HCT116 (cell line): ENCODE results near the gene DAGLB. TPM values are rescaled to one million over a fixed set of nuclear protein-coding genes. Genes with fewer than 3 reads are reported as not detected.

Experiments
- ATAC-seq: fragments of 200-7000 bp; cut with Tn5 transposase; 2 replicates; pipeline ENCODE4 v1.9.1; 2020; ENCODE audit warnings: mild to moderate bottlenecking, moderate library complexity
- BruUV-seq: library from RNA; stranded (reverse); fragments of 400-500 nt; replicated peaks from 2 replicates; lab custom pipeline; 2021; lab: Mats Ljungman, UMichigan
- CTCF ChIA-PET: fragments of 300-600 bp; sonication (Branson Sonifier 250); formaldehyde crosslinking; loops from one replicate; lab custom pipeline; 2021; ENCODE audit warnings: antibody characterized with exemption; lab: Charles Lee
- POLR2A ChIA-PET: fragments of 300-600, 350-600 bp; sonication (Branson Sonifier 250); formaldehyde crosslinking; loops from one replicate; lab custom pipeline; 2021; ENCODE audit warnings: antibody characterized with exemption; lab: Charles Lee
- RAD21 ChIA-PET, 2 experiments: fragments of 300-600 bp; sonication (Branson Sonifier 250); formaldehyde crosslinking; loops; one replicate each; lab custom pipeline; 2023; ENCODE audit warnings: low total read pairs in 2 of 2; ENCODE audit not compliant: uncharacterized antibody in 2 of 2, unreplicated experiment in 2 of 2, low non-redundant PET in 1 of 2; lab: Charles Lee
- DNase-seq: peaks from one replicate; pipeline ENCODE4 v3.0.0-alpha.2; 2010; ENCODE audit warnings: low read depth, low spot score
- H2AFZ ChIP-seq: fragments of 200-600 bp; shearing (Covaris generic), sonication (generic); 2 replicates; pipeline ENCODE4 v1.6.1; 2017; ENCODE audit warnings: low read depth, mixed run types, mixed read lengths, antibody characterized with exemption, low read length; ENCODE audit not compliant: poor library complexity, severe bottlenecking
- H3K27ac ChIP-seq: 2 replicates; pipeline ENCODE4 v1.5.1; 2012; ENCODE audit warnings: low read depth, low read length
- H3K27me3 ChIP-seq: fragments of 200-600 bp; sonication (generic); 2 replicates; pipeline ENCODE4 v1.6.1; 2016; ENCODE audit warnings: mixed run types, low read length, mixed read lengths; ENCODE audit not compliant: insufficient read depth
- H3K36me3 ChIP-seq, 2 experiments: fragments of 200-500 bp in 1 of 2; fragments of 200-600 bp in 1 of 2; sonication (Bioruptor generic) in 1 of 2; sonication (generic) in 1 of 2; 2 replicates each; pipeline versions ENCODE4 v1.5.1 to v1.6.1; 2014 to 2016; ENCODE audit warnings: low read length in 2 of 2, inconsistent platforms in 1 of 2, mixed read lengths in 1 of 2, mixed run types in 1 of 2; ENCODE audit not compliant: insufficient read depth in 2 of 2, control insufficient read depth in 1 of 2
- H3K4me1 ChIP-seq, 2 experiments: fragments of 200-600 bp in 1 of 2; sonication (generic) in 1 of 2; 2 replicates each; pipeline versions ENCODE4 v1.5.1 to v1.6.1; 2012 to 2017; ENCODE audit warnings: low read length in 2 of 2, inconsistent platforms in 1 of 2, mild to moderate bottlenecking in 1 of 2, mixed read lengths in 1 of 2, mixed run types in 1 of 2, moderate library complexity in 1 of 2; ENCODE audit not compliant: insufficient read depth in 2 of 2, control insufficient read depth in 1 of 2
- H3K4me2 ChIP-seq: fragments of 200-600 bp; sonication (generic); 2 replicates; pipeline ENCODE4 v1.6.1; 2017; ENCODE audit warnings: mixed run types, low read length, mixed read lengths
- H3K4me3 ChIP-seq, 2 experiments: fragments of 200-600 bp in 1 of 2; sonication (generic) in 1 of 2; replicated peaks in 1 of 2; 2 replicates each; pipeline ENCODE4 v1.5.1; 2011 to 2016; ENCODE audit warnings: low read length in 2 of 2, control low read depth in 1 of 2, low read depth in 1 of 2, mild to moderate bottlenecking in 1 of 2, mixed read lengths in 1 of 2, mixed run types in 1 of 2
- H3K79me2 ChIP-seq: fragments of 200-600 bp; sonication (generic); 2 replicates; pipeline ENCODE4 v1.6.1; 2017; ENCODE audit warnings: mild to moderate bottlenecking, mixed run types, low read length, moderate library complexity, mixed read lengths; ENCODE audit not compliant: insufficient read depth
- H3K9ac ChIP-seq: fragments of 200-600 bp; sonication (generic); 2 replicates; pipeline ENCODE4 v1.6.1; 2016; ENCODE audit warnings: low read length, mixed read lengths
- H3K9me2 ChIP-seq: fragments of 200-600 bp; sonication (generic), shearing (Covaris generic); 2 replicates; pipeline ENCODE4 v1.6.1; 2017; ENCODE audit warnings: mixed run types, mild to moderate bottlenecking, moderate library complexity; ENCODE audit not compliant: insufficient read depth
- H3K9me3 ChIP-seq, 2 experiments: fragments of 200-500 bp in 1 of 2; fragments of 200-600 bp in 1 of 2; sonication (Bioruptor generic) in 1 of 2; sonication (generic) in 1 of 2; 2 replicates each; pipeline ENCODE4 v1.6.1; 2014 to 2017; ENCODE audit warnings: low read length in 2 of 2, mixed read lengths in 2 of 2, inconsistent platforms in 1 of 2, low read depth in 1 of 2, mild to moderate bottlenecking in 1 of 2, mixed run types in 1 of 2, moderate library complexity in 1 of 2; ENCODE audit not compliant: control insufficient read depth in 1 of 2, insufficient read depth in 1 of 2
- H4K20me1 ChIP-seq: fragments of 200-600 bp; sonication (generic), shearing (Covaris generic); 2 replicates; pipeline ENCODE4 v1.6.1; 2017; ENCODE audit warnings: mixed run types, mild to moderate bottlenecking, moderate library complexity; ENCODE audit not compliant: insufficient read depth
- CBX3 ChIP-seq: IDR thresholded peaks from 2 replicates; pipeline ENCODE4 v1.6.1; 2012; ENCODE audit warnings: low read depth
- CEBPB ChIP-seq: IDR thresholded peaks from 2 replicates; pipeline ENCODE4 v1.6.1; 2012; ENCODE audit warnings: low read depth
- EGR1 ChIP-seq: IDR thresholded peaks from 2 replicates; pipeline ENCODE4 v1.6.1; 2012; ENCODE audit warnings: low read depth
- EZH2 ChIP-seq: fragments of 200-600 bp; sonication (generic); IDR thresholded peaks from 2 replicates; pipeline ENCODE4 v1.6.1; 2017; ENCODE audit warnings: antibody characterized with exemption, mixed run types
- EZH2phosphoT487 ChIP-seq: fragments of 200-600 bp; IDR thresholded peaks from 2 replicates; pipeline ENCODE4 v1.6.1; 2018; ENCODE audit warnings: antibody characterized with exemption, borderline replicate concordance
- JUND ChIP-seq: IDR thresholded peaks from 2 replicates; pipeline ENCODE4 v1.6.1; 2012
- RAD21 ChIP-seq: IDR thresholded peaks from 2 replicates; pipeline ENCODE4 v1.6.1; 2012; ENCODE audit warnings: low read depth, mild to moderate bottlenecking
- REST ChIP-seq: IDR thresholded peaks from 2 replicates; pipeline ENCODE4 v1.6.1; 2012; ENCODE audit warnings: low read depth
- ZNF274 ChIP-seq: fragments of 200-500 bp; sonication (Bioruptor generic); IDR thresholded peaks from 2 replicates; pipeline ENCODE4 v1.6.1; 2014; ENCODE audit warnings: mild to moderate bottlenecking, low read depth, low read length, inconsistent platforms
- intact Hi-C: fragments of 100-400 bp; cut with micrococcal nuclease; formaldehyde crosslinking; loops from 2 replicates; pipeline ENCODE4 v1.10.0; 2022
- total RNA-seq: library from RNA; stranded (reverse); gene quantifications from one replicate; pipeline ENCODE4 v1.2.1, GENCODE V29; 2021; ENCODE audit not compliant: unreplicated experiment
- TF ChIP-seq, protein P1 (sequence below): IDR thresholded peaks from 2 replicates; pipeline ENCODE4 v1.6.1; 2012

Gene DAGLB
- total RNA-seq, 1 experiment from 2014 or later = 30.2 TPM

DNA sequence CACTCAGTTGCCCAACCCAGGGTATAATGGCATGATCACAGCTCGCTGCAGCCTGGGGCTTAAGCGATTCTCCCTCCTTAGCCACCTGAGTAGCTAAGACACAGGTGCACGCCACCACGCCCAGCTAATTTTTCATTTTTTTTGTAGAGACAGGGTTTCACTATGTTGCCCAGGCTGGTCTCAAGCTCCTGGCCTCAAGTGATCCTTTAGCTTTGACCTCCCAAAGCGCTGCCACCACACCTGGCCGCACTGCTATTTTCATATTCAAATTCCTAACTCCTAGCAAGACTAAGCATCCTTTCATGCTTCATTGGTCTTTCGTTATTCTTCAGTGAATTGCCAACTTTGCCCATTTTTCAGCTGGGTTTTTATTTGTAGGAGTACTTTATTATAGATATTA lies 30.4 kb upstream of the DAGLB start:
- DNase-seq = no peak
- no peaks in the 10 kb centered on the region for H3K9me2 ChIP-seq
- BruUV-seq = no TSS peak
- H3K4me2 ChIP-seq = no peak overlapping the region
- no peak overlapping the region for H3K4me3 ChIP-seq
- peaks cover 28% of the 10 kb centered on the region for H4K20me1 ChIP-seq
- peaks cover 13 to 35% of the 10 kb centered on the region in 2 experiments; a peak in 2 of 4 replicates for H3K36me3 ChIP-seq
- no peak overlapping the region for H3K27ac ChIP-seq
- RAD21 ChIA-PET = no interaction called here
- no peak overlapping the region for H3K9ac ChIP-seq
- TF ChIP-seq REST (no peak), EGR1 (no peak), CEBPB (no peak), JUND (no peak), EZH2 (no peak), EZH2phosphoT487 (no peak), ZNF274 (no peak), CBX3 (no peak), RAD21 (no peak)
- TF ChIP-seq, protein P1, sequence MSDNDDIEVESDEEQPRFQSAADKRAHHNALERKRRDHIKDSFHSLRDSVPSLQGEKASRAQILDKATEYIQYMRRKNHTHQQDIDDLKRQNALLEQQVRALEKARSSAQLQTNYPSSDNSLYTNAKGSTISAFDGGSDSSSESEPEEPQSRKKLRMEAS = no peak
- no peak for ATAC-seq
- POLR2A ChIA-PET = no interaction called here
- no peak overlapping the region for H2AFZ ChIP-seq
- H3K79me2 ChIP-seq = peaks cover 100% of the 10 kb centered on the region
- H3K9me3 ChIP-seq = no peaks in the 10 kb centered on the region
- H3K4me1 ChIP-seq = peaks cover 5 to 16% of the 10 kb centered on the region in 2 experiments
- CTCF ChIA-PET = no interaction called here
- intact Hi-C loops = no loop called here
- H3K27me3 ChIP-seq = no peaks in the 10 kb centered on the region
